Measurements from ENCODE around the gene VSTM1.

The VSTM1 gene

DNA sequence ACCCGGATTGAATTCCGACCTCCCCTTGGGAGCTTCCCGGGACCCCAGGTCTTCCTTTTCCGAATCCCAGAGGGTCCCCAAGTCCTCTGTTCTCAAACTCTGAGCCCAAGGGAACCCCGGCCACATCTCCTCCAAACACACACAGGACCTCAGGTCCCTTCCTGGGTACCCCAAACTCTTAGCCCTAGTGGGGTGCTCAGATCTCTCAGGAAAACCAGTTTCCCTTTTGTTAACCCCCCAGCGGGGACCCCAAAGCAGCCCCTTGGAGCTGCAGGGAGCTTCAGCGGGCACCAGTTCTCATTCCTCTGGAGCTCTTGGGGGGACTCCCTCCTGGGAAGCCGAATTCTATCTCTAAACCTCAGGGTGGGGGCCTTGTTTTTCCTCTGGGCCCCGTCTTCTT lies 71.5 kb downstream of the VSTM1 start:
- Histone ChIP-seq H3K9ac (ENCODE audit: low read length) (no peak overlapping the region), H3K27me3 (ENCODE audit: insufficient read depth, low read length) (no peaks in the 10 kb centered on the region; the same call in 1 of the 2 replicates), H3K9me2 (ENCODE audit: low read depth, low read length) (no peaks in the 10 kb centered on the region), H3K4me3 (ENCODE audit: low read depth, low read length, poor library complexity, severe bottlenecking) (no peak overlapping the region), H4K20me1 (ENCODE audit: insufficient read depth, low read length) (no peaks in the 10 kb centered on the region), H3F3A (ENCODE audit: insufficient read depth, low read length) (no peaks in the 10 kb centered on the region), H3K4me2 (ENCODE audit: low read length) (no peak overlapping the region), H3K9me3 (ENCODE audit: low read length) (no peaks in the 10 kb centered on the region), H3K36me3 (ENCODE audit: insufficient read depth, low read length) (no peaks in the 10 kb centered on the region), H2AFZ (ENCODE audit: low read length) (no peak overlapping the region), H3K79me2 (ENCODE audit: insufficient read depth, low read length) (no peaks in the 10 kb centered on the region), H3K27ac (ENCODE audit: low read depth, low read length, poor library complexity, severe bottlenecking) (no peak overlapping the region), H3K4me1 (ENCODE audit: insufficient read depth, low read length, severe bottlenecking) (no peaks in the 10 kb centered on the region)
- TF ChIP-seq, protein P1, sequence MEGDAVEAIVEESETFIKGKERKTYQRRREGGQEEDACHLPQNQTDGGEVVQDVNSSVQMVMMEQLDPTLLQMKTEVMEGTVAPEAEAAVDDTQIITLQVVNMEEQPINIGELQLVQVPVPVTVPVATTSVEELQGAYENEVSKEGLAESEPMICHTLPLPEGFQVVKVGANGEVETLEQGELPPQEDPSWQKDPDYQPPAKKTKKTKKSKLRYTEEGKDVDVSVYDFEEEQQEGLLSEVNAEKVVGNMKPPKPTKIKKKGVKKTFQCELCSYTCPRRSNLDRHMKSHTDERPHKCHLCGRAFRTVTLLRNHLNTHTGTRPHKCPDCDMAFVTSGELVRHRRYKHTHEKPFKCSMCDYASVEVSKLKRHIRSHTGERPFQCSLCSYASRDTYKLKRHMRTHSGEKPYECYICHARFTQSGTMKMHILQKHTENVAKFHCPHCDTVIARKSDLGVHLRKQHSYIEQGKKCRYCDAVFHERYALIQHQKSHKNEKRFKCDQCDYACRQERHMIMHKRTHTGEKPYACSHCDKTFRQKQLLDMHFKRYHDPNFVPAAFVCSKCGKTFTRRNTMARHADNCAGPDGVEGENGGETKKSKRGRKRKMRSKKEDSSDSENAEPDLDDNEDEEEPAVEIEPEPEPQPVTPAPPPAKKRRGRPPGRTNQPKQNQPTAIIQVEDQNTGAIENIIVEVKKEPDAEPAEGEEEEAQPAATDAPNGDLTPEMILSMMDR (IDR thresholded peaks at IDR 0.05; ENCODE audit: low read length) = no peak
- TF ChIP-seq EZH2 (IDR thresholded peaks at IDR 0.05; ENCODE audit: borderline replicate concordance, low read length) = no peak

DNA sequence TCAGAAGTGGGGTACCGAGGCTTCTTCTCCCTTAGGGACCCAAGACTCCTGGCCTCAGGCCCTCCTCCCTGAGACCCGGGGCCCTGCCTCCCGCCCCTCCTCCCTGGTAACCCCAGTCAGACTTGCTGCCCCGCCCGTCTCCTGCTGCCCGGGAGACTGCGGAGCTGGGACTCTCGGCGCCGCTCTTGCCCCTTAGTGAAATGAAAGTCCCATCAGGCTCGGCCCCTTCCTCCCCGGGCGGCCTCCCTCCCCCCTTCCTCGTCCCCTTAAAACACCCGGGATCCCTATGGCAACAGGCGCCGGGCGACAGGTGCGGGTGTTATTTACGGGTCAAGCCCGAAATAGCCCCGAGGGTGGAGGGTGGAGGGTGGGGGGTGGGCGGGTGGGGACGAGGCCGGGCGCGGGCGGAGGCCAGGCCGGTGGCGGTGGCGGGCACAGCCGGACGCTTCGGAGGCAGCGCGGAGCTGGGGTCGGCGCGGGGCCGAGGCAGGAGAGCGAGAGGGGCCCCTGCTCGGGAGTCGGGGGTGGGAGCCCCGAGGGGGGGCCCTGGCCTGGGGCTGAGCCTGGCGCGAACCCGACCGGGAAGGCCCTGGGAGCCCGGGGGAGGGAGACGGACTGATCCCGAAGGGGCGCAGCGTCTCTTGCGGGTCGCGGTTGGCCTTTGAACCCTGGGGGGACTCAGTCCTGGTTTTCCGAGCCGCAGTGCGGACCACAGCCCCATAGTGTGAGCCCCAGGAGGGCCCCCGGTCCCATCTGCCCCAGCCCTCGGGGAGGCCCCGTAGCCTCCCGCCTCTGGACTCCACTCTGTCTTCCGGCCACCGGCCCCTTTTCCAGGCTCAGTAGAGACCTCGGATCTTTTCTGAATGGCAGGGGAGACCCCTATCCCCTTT lies 72.2 kb downstream of the VSTM1 start, which contains the start of gene CACNG6:
CACNG6 (plus strand) TSS at position 414 of the 890 bp plus-strand sequence. CDS start 1,241 bp downstream, outside the sequence.
- Histone ChIP-seq H3K9me3 (ENCODE audit: low read length) (no peaks in the 10 kb centered on the region), H4K20me1 (ENCODE audit: insufficient read depth, low read length) (no peaks in the 10 kb centered on the region), H3K27ac (ENCODE audit: low read depth, low read length, poor library complexity, severe bottlenecking) (no peak within 1 kb of the TSS), H3F3A (ENCODE audit: insufficient read depth, low read length) (no peaks in the 10 kb centered on the region), H3K4me2 (ENCODE audit: low read length) (no peak within 1 kb of the TSS), H2AFZ (ENCODE audit: low read length) (no peak within 1 kb of the TSS), H3K27me3 (ENCODE audit: insufficient read depth, low read length) (no peaks in the 10 kb centered on the region; the same call in 1 of the 2 replicates), H3K4me1 (ENCODE audit: insufficient read depth, low read length, severe bottlenecking) (no peaks in the 10 kb centered on the region), H3K9ac (ENCODE audit: low read length) (no peak within 1 kb of the TSS), H3K9me2 (ENCODE audit: low read depth, low read length) (no peaks in the 10 kb centered on the region), H3K79me2 (ENCODE audit: insufficient read depth, low read length) (no peaks in the 10 kb centered on the region), H3K36me3 (ENCODE audit: insufficient read depth, low read length) (no peaks in the 10 kb centered on the region), H3K4me3 (ENCODE audit: low read depth, low read length, poor library complexity, severe bottlenecking) (no peak within 1 kb of the TSS)
- TF ChIP-seq, protein P1 (IDR thresholded peaks at IDR 0.05; ENCODE audit: low read length) = no peak
- no peak for TF ChIP-seq EZH2 (IDR thresholded peaks at IDR 0.05; ENCODE audit: borderline replicate concordance, low read length)
